GM19328 (cell line): ENCODE results near the gene VWC2L.

Experiments
- ATAC-seq: cut with Tn5 transposase; IDR thresholded peaks from one replicate; pipeline ENCODE4 v1.9.1; 2021; ENCODE audit warnings: mild to moderate bottlenecking, moderate library complexity; ENCODE audit not compliant: unreplicated experiment

Gene VWC2L

GRCh38 chr2:214533541-214533940 lies 122.7 kb downstream of the VWC2L start:
- no peak for ATAC-seq

GRCh38 chr2:214536625-214537024 lies 125.8 kb downstream of the VWC2L start:
- no peak for ATAC-seq

GRCh38 chr2:214537929-214538328 lies 127.1 kb downstream of the VWC2L start:
- no peak for ATAC-seq

- no peak for ATAC-seq
These were observed 131.4 kb downstream of the VWC2L start for GRCh38 chr2:214542295-214542694.

GRCh38 chr2:214542866-214543265 lies 132.0 kb downstream of the VWC2L start:
- no peak for ATAC-seq

- ATAC-seq: no peak
These were observed 132.6 kb downstream of the VWC2L start for GRCh38 chr2:214543386-214543955.

- ATAC-seq: no peak
These were observed 135.2 kb downstream of the VWC2L start for GRCh38 chr2:214545898-214546542.

- no peak for ATAC-seq
These were observed 137.1 kb downstream of the VWC2L start for GRCh38 chr2:214547931-214548330.

- ATAC-seq: no peak
These were observed 139.1 kb downstream of the VWC2L start for GRCh38 chr2:214549946-214550345.

GRCh38 chr2:214550786-214551185 lies 139.9 kb downstream of the VWC2L start:
- no peak for ATAC-seq

GRCh38 chr2:214557884-214558283 lies 147.0 kb downstream of the VWC2L start:
- no peak for ATAC-seq

- ATAC-seq: no peak
These were observed 147.5 kb downstream of the VWC2L start for GRCh38 chr2:214558341-214558740.

GRCh38 chr2:214560176-214560575 lies 149.3 kb downstream of the VWC2L start:
- no peak for ATAC-seq

GRCh38 chr2:214560618-214561190 lies 149.8 kb downstream of the VWC2L start:
- ATAC-seq: no peak

- ATAC-seq: no peak
These were observed 154.4 kb downstream of the VWC2L start for GRCh38 chr2:214565246-214565645.

GRCh38 chr2:214566457-214566856 lies 155.6 kb downstream of the VWC2L start:
- no peak for ATAC-seq

- ATAC-seq: no peak
These were observed 158.7 kb downstream of the VWC2L start for GRCh38 chr2:214569419-214570035.

- no peak for ATAC-seq
These were observed 163.4 kb downstream of the VWC2L start for GRCh38 chr2:214574084-214574781.

- no peak for ATAC-seq
These were observed 164.2 kb downstream of the VWC2L start for GRCh38 chr2:214575030-214575429.

- no peak for ATAC-seq
These were observed 164.6 kb downstream of the VWC2L start for GRCh38 chr2:214575465-214575864.

- no peak for ATAC-seq
These were observed 166.9 kb downstream of the VWC2L start for GRCh38 chr2:214577769-214578168.

- ATAC-seq: no peak
These were observed 167.6 kb downstream of the VWC2L start for GRCh38 chr2:214578442-214578841.
